Kidney (tissue), 14 donors: ENCODE data around the gene MCM3AP. TPM values are rescaled to one million over a fixed set of nuclear protein-coding genes. Genes with fewer than 3 reads are reported as not detected.

Experiments used
- DNase-seq, 5 donors: peaks; one replicate each; pipeline ENCODE4 v3.0.0-alpha.2; 2013 to 2020
- FAIRE-seq: peaks from 2 replicates; lab custom pipeline; 2012; peaks lifted over from hg19 to GRCh38; lab: Jason Lieb, UNC
- H3K27ac ChIP-seq, 2 donors: one replicate each; pipeline ENCODE4 v1.7.0; 2013; ENCODE audit warnings: low read depth in 2 of 2, low read length in 2 of 2, inconsistent platforms in 1 of 2
- H3K27me3 ChIP-seq: one replicate; pipeline ENCODE4 v1.7.1; 2013; ENCODE audit warnings: low read length, inconsistent platforms; ENCODE audit not compliant: control insufficient read depth, insufficient read depth
- H3K36me3 ChIP-seq, 3 donors: one replicate each; pipeline versions ENCODE4 v1.7.0 to v1.7.1; 2013; ENCODE audit warnings: low read length in 3 of 3, control low read depth in 1 of 3, inconsistent platforms in 1 of 3; ENCODE audit not compliant: insufficient read depth in 3 of 3, control insufficient read depth in 2 of 3
- H3K4me1 ChIP-seq, 3 donors: one replicate each; pipeline versions ENCODE4 v1.7.0 to v1.7.1; 2013; ENCODE audit warnings: low read length in 3 of 3, inconsistent platforms in 1 of 3, low read depth in 1 of 3; ENCODE audit not compliant: control insufficient read depth in 2 of 3, insufficient read depth in 2 of 3
- H3K4me3 ChIP-seq, 3 donors: one replicate each; pipeline versions ENCODE4 v1.7.0 to v1.8.1; 2013; ENCODE audit warnings: low read length in 3 of 3, control low read depth in 1 of 3, inconsistent platforms in 1 of 3
- H3K9ac ChIP-seq, 3 donors: one replicate each; pipeline versions ENCODE4 v1.7.0 to v1.7.1; 2013; ENCODE audit warnings: low read length in 3 of 3, control low read depth in 1 of 3, inconsistent platforms in 1 of 3
- H3K9me3 ChIP-seq, 3 donors: one replicate each; pipeline versions ENCODE4 v1.7.0 to v1.7.1; 2013; ENCODE audit warnings: low read length in 3 of 3, control low read depth in 1 of 3, inconsistent platforms in 1 of 3; ENCODE audit not compliant: control insufficient read depth in 2 of 3, insufficient read depth in 1 of 3
- intact Hi-C: fragments of 100-400 bp; cut with DNase I; formaldehyde crosslinking; loops from one replicate; pipeline ENCODE4 v1.11.1; 2022
- polyA plus RNA-seq: library from polyadenylated mRNA; stranded (reverse); fragments of 350-450 nt; fragmentation: Illumina TruSeq; extraction: RNeasy Lipid Tissue Mini Kit (QIAGEN cat#74804); gene quantifications from one replicate; pipeline ENCODE4 v1.2.3, GENCODE V29; 2014; ENCODE audit warnings: low read depth, low replicate concordance; ENCODE audit not compliant: insufficient read depth
- total RNA-seq: library from RNA; stranded (reverse); fragmentation: NEBNext Ultra II Directional; extraction: Animal tissue kit (Norgen Biotek cat#: 25700); gene quantifications from one replicate; pipeline ENCODE4 v1.2.1, GENCODE V29; 2021
- TF ChIP-seq, protein P1 (sequence below): IDR thresholded peaks from 3 replicates; pipeline ENCODE4 v1.5.1; 2012; ENCODE audit warnings: mild to moderate bottlenecking, moderate library complexity, borderline replicate concordance; ENCODE audit not compliant: insufficient read depth; ENCODE audit errors: extremely low read depth
- donor health status: control.
- donor health status: control.
- donor health status: control.
- donor health status: control.
- donor health status: control.
- donor health status: DM: yes; HTN: yes; CAD: no.
- donor health status: Normal renal cell carcinoma (clear cell type).

Gene MCM3AP
- total and polyA plus RNA-seq, 2 donors from 2014 or later: 29.0 to 101 TPM

DNA sequence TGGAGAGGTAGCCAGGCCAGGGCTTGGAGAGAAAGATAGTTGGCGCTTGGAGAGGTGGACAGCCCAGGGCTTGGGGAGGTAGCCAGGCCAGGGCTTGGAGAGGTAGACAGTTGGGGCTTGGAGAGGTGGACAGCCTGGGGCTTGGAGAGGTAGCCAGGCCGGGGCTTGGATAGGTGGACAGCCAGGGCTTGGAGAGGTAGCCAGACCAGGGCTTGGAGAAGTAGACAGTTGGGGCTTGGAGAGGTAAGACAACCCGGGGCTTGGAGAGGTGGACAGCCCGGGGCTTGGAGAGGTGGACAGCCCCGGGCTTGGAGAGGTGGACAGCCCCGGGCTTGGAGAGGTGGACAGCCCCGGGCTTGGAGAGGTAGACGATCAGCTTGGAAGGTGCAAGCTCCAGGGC, 64.6 kb downstream of the MCM3AP start:
- no peak for FAIRE-seq

DNA sequence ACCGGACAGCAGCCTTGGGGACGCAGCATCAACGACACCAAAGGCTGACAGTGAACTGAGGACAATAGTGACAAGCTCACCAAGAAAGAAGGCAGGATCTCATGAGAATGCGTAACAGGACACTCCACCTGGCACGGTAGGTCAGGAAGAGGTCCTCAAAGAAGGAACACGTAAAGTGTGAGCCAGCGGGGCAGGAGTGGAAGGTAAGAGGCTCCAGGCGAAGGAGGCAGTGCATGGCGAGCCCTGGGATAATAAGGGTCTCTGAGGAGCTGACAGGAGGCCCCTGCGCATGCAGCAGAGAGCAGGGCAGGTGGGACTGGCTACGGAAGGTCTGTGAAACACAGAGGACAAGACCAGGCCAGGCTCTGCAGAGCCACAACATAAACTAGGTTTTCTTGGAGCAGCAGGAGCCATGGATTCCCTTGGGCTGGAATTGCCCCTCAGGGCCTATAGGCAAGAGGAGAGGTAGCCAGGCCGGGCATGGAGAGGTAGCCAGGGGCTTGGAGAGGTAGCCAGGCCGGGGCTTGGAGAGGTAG, 65.1 kb downstream of the MCM3AP start:
- no peaks in the 10 kb centered on the region for H3K9me3 ChIP-seq

More for the DNA sequence above, 64.6 kb downstream of the MCM3AP start:
- H3K4me1 ChIP-seq: no peaks in the 10 kb centered on the region
- intact Hi-C loops: no loop called here
- DNase-seq: peak in 1 of 5 donors; percentile 22
- H3K36me3 ChIP-seq: peaks cover 0 to 14% (median 4%) of the 10 kb centered on the region in 3 donors
- no peak overlapping the region for H3K4me3 ChIP-seq
- TF ChIP-seq, protein P1, sequence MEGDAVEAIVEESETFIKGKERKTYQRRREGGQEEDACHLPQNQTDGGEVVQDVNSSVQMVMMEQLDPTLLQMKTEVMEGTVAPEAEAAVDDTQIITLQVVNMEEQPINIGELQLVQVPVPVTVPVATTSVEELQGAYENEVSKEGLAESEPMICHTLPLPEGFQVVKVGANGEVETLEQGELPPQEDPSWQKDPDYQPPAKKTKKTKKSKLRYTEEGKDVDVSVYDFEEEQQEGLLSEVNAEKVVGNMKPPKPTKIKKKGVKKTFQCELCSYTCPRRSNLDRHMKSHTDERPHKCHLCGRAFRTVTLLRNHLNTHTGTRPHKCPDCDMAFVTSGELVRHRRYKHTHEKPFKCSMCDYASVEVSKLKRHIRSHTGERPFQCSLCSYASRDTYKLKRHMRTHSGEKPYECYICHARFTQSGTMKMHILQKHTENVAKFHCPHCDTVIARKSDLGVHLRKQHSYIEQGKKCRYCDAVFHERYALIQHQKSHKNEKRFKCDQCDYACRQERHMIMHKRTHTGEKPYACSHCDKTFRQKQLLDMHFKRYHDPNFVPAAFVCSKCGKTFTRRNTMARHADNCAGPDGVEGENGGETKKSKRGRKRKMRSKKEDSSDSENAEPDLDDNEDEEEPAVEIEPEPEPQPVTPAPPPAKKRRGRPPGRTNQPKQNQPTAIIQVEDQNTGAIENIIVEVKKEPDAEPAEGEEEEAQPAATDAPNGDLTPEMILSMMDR: no peak
- H3K9ac ChIP-seq: no peak overlapping the region
- H3K9me3 ChIP-seq: no peaks in the 10 kb centered on the region
- H3K27ac ChIP-seq: no peak overlapping the region
- no peaks in the 10 kb centered on the region for H3K27me3 ChIP-seq

DNA sequence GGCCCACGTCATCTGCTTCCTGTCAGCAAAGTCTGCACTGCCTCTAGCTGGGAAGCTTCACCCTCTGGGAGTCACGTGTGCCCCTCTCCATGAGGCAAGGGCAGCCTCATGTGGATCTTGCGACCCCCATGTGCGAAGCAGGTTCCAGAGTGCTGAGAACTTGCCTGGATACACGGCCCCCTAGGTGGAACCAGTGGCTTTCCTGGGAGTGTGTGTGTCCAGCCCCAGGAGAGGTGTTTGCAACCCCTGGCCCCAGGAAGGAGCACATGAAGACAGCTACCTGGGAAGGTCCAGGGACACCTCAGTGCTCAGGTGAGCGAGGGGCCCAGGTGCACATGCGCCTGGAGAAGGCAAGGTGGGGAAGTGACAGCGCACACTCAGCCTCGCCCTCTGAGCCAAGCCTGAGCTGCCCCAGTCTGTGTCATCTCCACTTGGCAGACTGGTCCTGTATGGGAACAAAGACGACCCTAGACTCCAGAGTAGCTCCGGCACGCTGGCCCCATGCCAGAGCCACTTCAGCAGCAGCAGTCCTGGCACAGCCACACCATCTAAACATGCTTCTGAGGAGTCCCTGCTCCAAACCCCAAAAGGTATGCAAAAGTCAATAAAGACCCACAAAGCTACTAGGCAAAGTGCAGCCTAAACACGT, 65.7 kb downstream of the MCM3AP start:
- no peaks in the 10 kb centered on the region for H3K27me3 ChIP-seq
- peaks cover 0 to 14% (median 4%) of the 10 kb centered on the region in 3 donors for H3K36me3 ChIP-seq
- TF ChIP-seq, protein P1: no peak
- no peak overlapping the region for H3K9ac ChIP-seq
- H3K9me3 ChIP-seq: no peaks in the 10 kb centered on the region
- intact Hi-C loops: no loop called here
- H3K4me1 ChIP-seq: no peaks in the 10 kb centered on the region
- H3K27ac ChIP-seq: no peak overlapping the region
- DNase-seq (peak in 1 of 5 donors; percentile 5), FAIRE-seq (no peak)
- H3K4me3 ChIP-seq: no peak overlapping the region

More for the DNA sequence above, 65.1 kb downstream of the MCM3AP start:
- Histone ChIP-seq H3K4me3 (no peak overlapping the region), H3K4me1 (no peaks in the 10 kb centered on the region), H3K27me3 (no peaks in the 10 kb centered on the region), H3K27ac (no peak overlapping the region), H3K9ac (no peak overlapping the region), H3K36me3 (peaks cover 0 to 14% (median 4%) of the 10 kb centered on the region in 3 donors)
- TF ChIP-seq, protein P1: no peak
- intact Hi-C loops: no loop called here
- DNase-seq (peak in 1 of 5 donors; percentile 26), FAIRE-seq (no peak)
